SK-N-SH (cell line): ENCODE data around the gene TIGIT. TPM values are rescaled to one million over a fixed set of nuclear protein-coding genes. Genes with fewer than 3 reads are reported as not detected.

Experiments used
- CTCF ChIA-PET: fragments of 300-600, 350-600 bp; formaldehyde crosslinking; extraction: SDS; loops from one replicate; lab custom pipeline; 2021; lab: Yijun Ruan, JAX
- POLR2A ChIA-PET: fragments of 350-600 bp; sonication (Branson Sonifier 250); formaldehyde crosslinking; extraction: SDS; loops from one replicate; lab custom pipeline; 2020; ENCODE audit warnings: antibody characterized with exemption, inconsistent platforms; lab: Yijun Ruan, JAX
- DNase-seq: peaks from one replicate; pipeline ENCODE4 v3.0.0; 2012
- H2AFZ ChIP-seq: fragments of 200-600 bp; sonication (generic); 2 replicates; pipeline ENCODE4 v1.8.1; 2016; ENCODE audit warnings: antibody characterized with exemption, mild to moderate bottlenecking, low read depth
- H3F3A ChIP-seq: fragments of 200-600 bp; sonication (generic); replicated peaks from 2 replicates; pipeline ENCODE3; 2016; ENCODE audit warnings: antibody characterized with exemption, mild to moderate bottlenecking; ENCODE audit not compliant: insufficient read depth
- H3K27ac ChIP-seq, 2 experiments: fragments of 200-500 bp in 1 of 2; fragments of 200-600 bp in 1 of 2; sonication (Bioruptor generic) in 1 of 2; sonication (generic), shearing (Covaris generic) in 1 of 2; 2 replicates each; pipeline versions ENCODE4 v1.5.1 to v1.6.1; 2014 to 2016; ENCODE audit warnings: low read depth in 2 of 2, inconsistent platforms in 1 of 2, low read length in 1 of 2, mild to moderate bottlenecking in 1 of 2, mixed read lengths in 1 of 2
- H3K27me3 ChIP-seq: fragments of 200-600 bp; sonication (generic), shearing (Covaris generic); 2 replicates; pipeline ENCODE4 v1.6.1; 2016; ENCODE audit warnings: mixed run types; ENCODE audit not compliant: insufficient read depth
- H3K36me3 ChIP-seq, 2 experiments: fragments of 200-500 bp in 1 of 2; fragments of 200-600 bp in 1 of 2; sonication (Bioruptor generic) in 1 of 2; sonication (generic) in 1 of 2; replicated peaks in 1 of 2; 2 replicates each; pipeline versions ENCODE3 to v1.5.1; 2014 to 2016; ENCODE audit warnings: low read length in 1 of 2, mild to moderate bottlenecking in 1 of 2; ENCODE audit not compliant: insufficient read depth in 2 of 2, control insufficient read depth in 1 of 2
- H3K4me1 ChIP-seq, 2 experiments: fragments of 200-500 bp in 1 of 2; fragments of 200-600 bp in 1 of 2; sonication (Bioruptor generic) in 1 of 2; sonication (generic), shearing (Covaris generic) in 1 of 2; 2 replicates each; pipeline versions ENCODE4 v1.5.1 to v1.6.1; 2014 to 2016; ENCODE audit warnings: low read depth in 1 of 2, low read length in 1 of 2, mixed run types in 1 of 2; ENCODE audit not compliant: insufficient read depth in 2 of 2, control insufficient read depth in 1 of 2
- H3K4me2 ChIP-seq: fragments of 200-600 bp; sonication (generic), shearing (Covaris generic); 2 replicates; pipeline ENCODE4 v1.6.1; 2017; ENCODE audit warnings: mixed run types
- H3K4me3 ChIP-seq, 2 experiments: fragments of 200-500 bp in 1 of 2; fragments of 200-600 bp in 1 of 2; sonication (Bioruptor generic) in 1 of 2; sonication (generic), shearing (Covaris generic) in 1 of 2; 2 replicates each; pipeline versions ENCODE4 v1.5.1 to v1.8.1; 2014 to 2016; ENCODE audit warnings: low read depth in 2 of 2, inconsistent platforms in 1 of 2, low read length in 1 of 2, mild to moderate bottlenecking in 1 of 2, mixed read lengths in 1 of 2, moderate library complexity in 1 of 2
- H3K79me2 ChIP-seq: fragments of 200-600 bp; sonication (generic); 2 replicates; pipeline ENCODE4 v1.8.1; 2017; ENCODE audit warnings: mild to moderate bottlenecking; ENCODE audit not compliant: insufficient read depth
- H3K9ac ChIP-seq: fragments of 200-600 bp; sonication (generic); 2 replicates; pipeline ENCODE4 v1.6.1; 2017; ENCODE audit warnings: mixed run types
- H3K9me2 ChIP-seq: fragments of 200-600 bp; sonication (generic); 2 replicates; pipeline ENCODE4 v1.6.1; 2017; ENCODE audit warnings: mixed run types
- H3K9me3 ChIP-seq: fragments of 200-600 bp; sonication (generic); 2 replicates; pipeline ENCODE4 v1.6.1; 2017; ENCODE audit warnings: mixed run types, mild to moderate bottlenecking, moderate library complexity
- H4K20me1 ChIP-seq: fragments of 200-600 bp; sonication (generic); 2 replicates; pipeline ENCODE4 v1.6.1; 2017; ENCODE audit warnings: mild to moderate bottlenecking, mixed run types; ENCODE audit not compliant: insufficient read depth
- EP300 ChIP-seq, 2 experiments: IDR thresholded peaks; 2 replicates each; pipeline versions ENCODE4 v1.4.0 to v1.6.1; 2012; ENCODE audit warnings: borderline replicate concordance in 1 of 2, low read depth in 1 of 2, low read length in 1 of 2
- EZH2phosphoT487 ChIP-seq: fragments of 200-600 bp; sonication (generic); IDR thresholded peaks from 2 replicates; pipeline ENCODE4 v1.6.1; 2017; ENCODE audit warnings: low read depth, mixed run types, mild to moderate bottlenecking, antibody characterized with exemption, moderate library complexity, borderline replicate concordance
- FOXJ3 ChIP-seq: sonication (generic); formaldehyde crosslinking; IDR thresholded peaks from 2 replicates; pipeline ENCODE4 v1.5.1; 2020; ENCODE audit warnings: mild to moderate bottlenecking, missing genetic modification reagents
- FOXM1 ChIP-seq: IDR thresholded peaks from 2 replicates; pipeline ENCODE4 v1.4.0; 2012; ENCODE audit warnings: low read depth, mild to moderate bottlenecking
- GATA2 ChIP-seq: sonication (generic); formaldehyde crosslinking; IDR thresholded peaks from 2 replicates; pipeline ENCODE4 v1.5.0; 2020; ENCODE audit warnings: mild to moderate bottlenecking, missing genetic modification reagents
- JUND ChIP-seq: IDR thresholded peaks from 2 replicates; pipeline ENCODE4 v1.4.0; 2012
- NRF1 ChIP-seq: IDR thresholded peaks from 2 replicates; pipeline ENCODE4 v1.6.1; 2012; ENCODE audit warnings: low read depth, mild to moderate bottlenecking, low read length
- RAD21 ChIP-seq: IDR thresholded peaks from 2 replicates; pipeline ENCODE4 v1.6.1; 2012; ENCODE audit warnings: mild to moderate bottlenecking, low read length
- RCOR1 ChIP-seq: fragments of 150-350 bp; IDR thresholded peaks from 2 replicates; pipeline ENCODE4 v1.6.1; 2017; ENCODE audit warnings: antibody characterized with exemption, low read length
- RFX5 ChIP-seq: IDR thresholded peaks from 2 replicates; pipeline ENCODE4 v1.6.1; 2012; ENCODE audit warnings: mild to moderate bottlenecking, improper control_type of control experiment, low read length
- RXRA ChIP-seq: IDR thresholded peaks from 2 replicates; pipeline ENCODE4 v1.4.0; 2012; ENCODE audit warnings: low read depth, mild to moderate bottlenecking, borderline replicate concordance
- SMC3 ChIP-seq: IDR thresholded peaks from 2 replicates; pipeline ENCODE4 v1.6.1; 2012; ENCODE audit warnings: low read depth, low read length, improper control_type of control experiment
- TAF1 ChIP-seq: IDR thresholded peaks from 2 replicates; pipeline ENCODE4 v1.6.1; 2012; ENCODE audit warnings: low read depth, mild to moderate bottlenecking, low read length, moderate library complexity, borderline replicate concordance
- TCF12 ChIP-seq: IDR thresholded peaks from 2 replicates; pipeline ENCODE4 v1.4.0; 2012
- WGBS: methylation state at CpG from one replicate; pipeline ENCODE4 v1.1.6; 2017; ENCODE audit warnings: low lambda C conversion rate; 5-methylcytosine and 5-hydroxymethylcytosine counted together
- polyA plus RNA-seq, 3 experiments: library from polyadenylated mRNA; depleted of rRNA; stranded (reverse); fragments of >200 nt; gene quantifications; 2 replicates each; pipeline ENCODE4 v1.2.3, GENCODE V29; 2012
- TF ChIP-seq, protein P1 (sequence below): fragments of 150-350 bp; IDR thresholded peaks from 2 replicates; pipeline ENCODE4 v1.6.1; 2016; ENCODE audit warnings: mild to moderate bottlenecking, low read depth, low read length
- TF ChIP-seq, protein P2 (sequence below): IDR thresholded peaks from 2 replicates; pipeline ENCODE4 v1.6.1; 2012; ENCODE audit warnings: mild to moderate bottlenecking, low read depth, low read length, moderate library complexity
- TF ChIP-seq, protein P3 (sequence below): IDR thresholded peaks from 2 replicates; pipeline ENCODE4 v1.4.0; 2012; ENCODE audit warnings: low read depth
- TF ChIP-seq, protein P4 (sequence below): IDR thresholded peaks from 2 replicates; pipeline ENCODE4 v1.4.0; 2012; ENCODE audit warnings: low read depth, borderline replicate concordance

The TIGIT gene
- polyA plus RNA-seq, 1 of the 3 experiments (the other 2 are of a cell fraction): not detected

DNA sequence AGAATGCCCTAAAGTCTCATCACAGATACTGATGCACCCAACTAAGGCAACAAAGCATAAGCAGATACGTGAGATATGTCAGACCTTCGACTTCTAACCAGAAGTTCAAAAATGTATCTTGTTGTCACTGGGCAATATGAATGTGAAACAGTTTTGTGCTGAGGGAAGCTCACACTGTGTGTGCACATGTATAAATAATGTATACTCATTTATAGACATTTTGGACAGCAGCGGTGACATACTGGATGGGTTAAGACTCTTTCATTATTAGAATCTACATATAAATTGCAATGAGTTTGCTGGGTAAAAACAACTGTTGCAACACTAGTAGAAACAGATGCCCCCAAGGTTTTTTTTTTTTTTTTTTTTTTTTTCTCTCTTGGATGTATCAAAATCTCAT, 37.9 kb downstream of the TIGIT start:
- CTCF ChIA-PET: no interaction called here
- DNase-seq: no peak
- POLR2A ChIA-PET: no interaction called here
- WGBS: 88% methylated on average over 3 of the region's 3 CpGs
- Histone ChIP-seq H3K9me3 (no peaks in the 10 kb centered on the region), H4K20me1 (no peaks in the 10 kb centered on the region), H3K79me2 (no peaks in the 10 kb centered on the region), H3K4me1 (no peaks in the 10 kb centered on the region; a peak in 1 of 4 replicates), H3K9ac (no peak overlapping the region), H3F3A (no peaks in the 10 kb centered on the region), H3K27me3 (no peaks in the 10 kb centered on the region), H3K4me2 (no peak overlapping the region), H3K27ac (no peak overlapping the region), H3K9me2 (no peaks in the 10 kb centered on the region), H2AFZ (no peak overlapping the region), H3K4me3 (no peak overlapping the region), H3K36me3 (peaks cover 0 to 13% of the 10 kb centered on the region in 2 experiments)
- TF ChIP-seq SMC3 (no peak), GATA2 (CRISPR knock-in tag) (no peak), NRF1 (no peak), TAF1 (no peak), RFX5 (no peak), EP300 (IDR thresholded peaks at IDR 0.05; ENCODE audit: borderline replicate concordance in 1 of 2, low read depth in 1 of 2, low read length in 1 of 2) (no peak), EZH2phosphoT487 (no peak), RAD21 (no peak), TCF12 (no peak), JUND (no peak), FOXM1 (no peak), RXRA (no peak), RCOR1 (no peak), FOXJ3 (CRISPR knock-in tag) (no peak)
- TF ChIP-seq, protein P1, sequence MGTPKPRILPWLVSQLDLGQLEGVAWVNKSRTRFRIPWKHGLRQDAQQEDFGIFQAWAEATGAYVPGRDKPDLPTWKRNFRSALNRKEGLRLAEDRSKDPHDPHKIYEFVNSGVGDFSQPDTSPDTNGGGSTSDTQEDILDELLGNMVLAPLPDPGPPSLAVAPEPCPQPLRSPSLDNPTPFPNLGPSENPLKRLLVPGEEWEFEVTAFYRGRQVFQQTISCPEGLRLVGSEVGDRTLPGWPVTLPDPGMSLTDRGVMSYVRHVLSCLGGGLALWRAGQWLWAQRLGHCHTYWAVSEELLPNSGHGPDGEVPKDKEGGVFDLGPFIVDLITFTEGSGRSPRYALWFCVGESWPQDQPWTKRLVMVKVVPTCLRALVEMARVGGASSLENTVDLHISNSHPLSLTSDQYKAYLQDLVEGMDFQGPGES: no peak
- TF ChIP-seq, protein P2, sequence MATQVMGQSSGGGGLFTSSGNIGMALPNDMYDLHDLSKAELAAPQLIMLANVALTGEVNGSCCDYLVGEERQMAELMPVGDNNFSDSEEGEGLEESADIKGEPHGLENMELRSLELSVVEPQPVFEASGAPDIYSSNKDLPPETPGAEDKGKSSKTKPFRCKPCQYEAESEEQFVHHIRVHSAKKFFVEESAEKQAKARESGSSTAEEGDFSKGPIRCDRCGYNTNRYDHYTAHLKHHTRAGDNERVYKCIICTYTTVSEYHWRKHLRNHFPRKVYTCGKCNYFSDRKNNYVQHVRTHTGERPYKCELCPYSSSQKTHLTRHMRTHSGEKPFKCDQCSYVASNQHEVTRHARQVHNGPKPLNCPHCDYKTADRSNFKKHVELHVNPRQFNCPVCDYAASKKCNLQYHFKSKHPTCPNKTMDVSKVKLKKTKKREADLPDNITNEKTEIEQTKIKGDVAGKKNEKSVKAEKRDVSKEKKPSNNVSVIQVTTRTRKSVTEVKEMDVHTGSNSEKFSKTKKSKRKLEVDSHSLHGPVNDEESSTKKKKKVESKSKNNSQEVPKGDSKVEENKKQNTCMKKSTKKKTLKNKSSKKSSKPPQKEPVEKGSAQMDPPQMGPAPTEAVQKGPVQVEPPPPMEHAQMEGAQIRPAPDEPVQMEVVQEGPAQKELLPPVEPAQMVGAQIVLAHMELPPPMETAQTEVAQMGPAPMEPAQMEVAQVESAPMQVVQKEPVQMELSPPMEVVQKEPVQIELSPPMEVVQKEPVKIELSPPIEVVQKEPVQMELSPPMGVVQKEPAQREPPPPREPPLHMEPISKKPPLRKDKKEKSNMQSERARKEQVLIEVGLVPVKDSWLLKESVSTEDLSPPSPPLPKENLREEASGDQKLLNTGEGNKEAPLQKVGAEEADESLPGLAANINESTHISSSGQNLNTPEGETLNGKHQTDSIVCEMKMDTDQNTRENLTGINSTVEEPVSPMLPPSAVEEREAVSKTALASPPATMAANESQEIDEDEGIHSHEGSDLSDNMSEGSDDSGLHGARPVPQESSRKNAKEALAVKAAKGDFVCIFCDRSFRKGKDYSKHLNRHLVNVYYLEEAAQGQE: no peak
- TF ChIP-seq, protein P3, sequence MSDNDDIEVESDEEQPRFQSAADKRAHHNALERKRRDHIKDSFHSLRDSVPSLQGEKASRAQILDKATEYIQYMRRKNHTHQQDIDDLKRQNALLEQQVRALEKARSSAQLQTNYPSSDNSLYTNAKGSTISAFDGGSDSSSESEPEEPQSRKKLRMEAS: no peak
- TF ChIP-seq, protein P4, sequence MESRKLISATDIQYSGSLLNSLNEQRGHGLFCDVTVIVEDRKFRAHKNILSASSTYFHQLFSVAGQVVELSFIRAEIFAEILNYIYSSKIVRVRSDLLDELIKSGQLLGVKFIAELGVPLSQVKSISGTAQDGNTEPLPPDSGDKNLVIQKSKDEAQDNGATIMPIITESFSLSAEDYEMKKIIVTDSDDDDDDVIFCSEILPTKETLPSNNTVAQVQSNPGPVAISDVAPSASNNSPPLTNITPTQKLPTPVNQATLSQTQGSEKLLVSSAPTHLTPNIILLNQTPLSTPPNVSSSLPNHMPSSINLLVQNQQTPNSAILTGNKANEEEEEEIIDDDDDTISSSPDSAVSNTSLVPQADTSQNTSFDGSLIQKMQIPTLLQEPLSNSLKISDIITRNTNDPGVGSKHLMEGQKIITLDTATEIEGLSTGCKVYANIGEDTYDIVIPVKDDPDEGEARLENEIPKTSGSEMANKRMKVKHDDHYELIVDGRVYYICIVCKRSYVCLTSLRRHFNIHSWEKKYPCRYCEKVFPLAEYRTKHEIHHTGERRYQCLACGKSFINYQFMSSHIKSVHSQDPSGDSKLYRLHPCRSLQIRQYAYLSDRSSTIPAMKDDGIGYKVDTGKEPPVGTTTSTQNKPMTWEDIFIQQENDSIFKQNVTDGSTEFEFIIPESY: no peak
